ENCODE measurements around the gene SF1. TPM values are rescaled to one million over a fixed set of nuclear protein-coding genes. Genes with fewer than 3 reads are reported as not detected.
A peak's percentile ranks its signal among the peaks of the same experiment; 100 is the strongest.

The SF1 gene
- total RNA-seq, 1 donor from 2014 or later = 450 TPM

DNA sequence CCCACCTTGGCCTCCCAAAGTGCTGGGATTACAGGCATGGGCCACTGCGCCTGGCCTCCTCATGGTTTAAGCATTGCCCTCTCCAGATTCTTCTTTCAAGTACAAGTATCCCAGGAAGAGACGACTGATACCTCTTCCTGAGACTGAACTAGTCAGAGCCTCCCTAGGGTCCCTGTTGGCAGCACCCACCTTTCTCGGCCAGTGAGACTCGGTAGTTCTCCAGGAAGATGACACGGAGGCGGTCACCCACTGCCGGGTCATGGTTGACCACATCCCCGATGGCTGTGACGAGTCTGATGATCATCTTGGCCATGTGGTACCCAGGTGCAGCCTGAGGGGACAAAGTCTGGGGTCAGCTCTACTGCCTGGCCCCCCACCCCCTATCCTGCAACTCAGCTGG, 27.2 kb downstream of the SF1 start:
- Mint-ChIP-seq H3K4me3 (no peak overlapping the region), H3K9me3 (no peaks in the 10 kb centered on the region), H3K4me1 (ENCODE audit: unreplicated experiment) (peaks cover 9% of the 10 kb centered on the region), H3K36me3 (no peaks in the 10 kb centered on the region), H3K27me3 (peaks cover 16% of the 10 kb centered on the region), H3K27ac (no peak overlapping the region)
- DNase-seq (ENCODE audit: extremely low spot score, unreplicated experiment) = no peak
- TF ChIP-seq, protein P1, sequence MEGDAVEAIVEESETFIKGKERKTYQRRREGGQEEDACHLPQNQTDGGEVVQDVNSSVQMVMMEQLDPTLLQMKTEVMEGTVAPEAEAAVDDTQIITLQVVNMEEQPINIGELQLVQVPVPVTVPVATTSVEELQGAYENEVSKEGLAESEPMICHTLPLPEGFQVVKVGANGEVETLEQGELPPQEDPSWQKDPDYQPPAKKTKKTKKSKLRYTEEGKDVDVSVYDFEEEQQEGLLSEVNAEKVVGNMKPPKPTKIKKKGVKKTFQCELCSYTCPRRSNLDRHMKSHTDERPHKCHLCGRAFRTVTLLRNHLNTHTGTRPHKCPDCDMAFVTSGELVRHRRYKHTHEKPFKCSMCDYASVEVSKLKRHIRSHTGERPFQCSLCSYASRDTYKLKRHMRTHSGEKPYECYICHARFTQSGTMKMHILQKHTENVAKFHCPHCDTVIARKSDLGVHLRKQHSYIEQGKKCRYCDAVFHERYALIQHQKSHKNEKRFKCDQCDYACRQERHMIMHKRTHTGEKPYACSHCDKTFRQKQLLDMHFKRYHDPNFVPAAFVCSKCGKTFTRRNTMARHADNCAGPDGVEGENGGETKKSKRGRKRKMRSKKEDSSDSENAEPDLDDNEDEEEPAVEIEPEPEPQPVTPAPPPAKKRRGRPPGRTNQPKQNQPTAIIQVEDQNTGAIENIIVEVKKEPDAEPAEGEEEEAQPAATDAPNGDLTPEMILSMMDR (conservative IDR thresholded peaks at IDR 0.05) = no peak

DNA sequence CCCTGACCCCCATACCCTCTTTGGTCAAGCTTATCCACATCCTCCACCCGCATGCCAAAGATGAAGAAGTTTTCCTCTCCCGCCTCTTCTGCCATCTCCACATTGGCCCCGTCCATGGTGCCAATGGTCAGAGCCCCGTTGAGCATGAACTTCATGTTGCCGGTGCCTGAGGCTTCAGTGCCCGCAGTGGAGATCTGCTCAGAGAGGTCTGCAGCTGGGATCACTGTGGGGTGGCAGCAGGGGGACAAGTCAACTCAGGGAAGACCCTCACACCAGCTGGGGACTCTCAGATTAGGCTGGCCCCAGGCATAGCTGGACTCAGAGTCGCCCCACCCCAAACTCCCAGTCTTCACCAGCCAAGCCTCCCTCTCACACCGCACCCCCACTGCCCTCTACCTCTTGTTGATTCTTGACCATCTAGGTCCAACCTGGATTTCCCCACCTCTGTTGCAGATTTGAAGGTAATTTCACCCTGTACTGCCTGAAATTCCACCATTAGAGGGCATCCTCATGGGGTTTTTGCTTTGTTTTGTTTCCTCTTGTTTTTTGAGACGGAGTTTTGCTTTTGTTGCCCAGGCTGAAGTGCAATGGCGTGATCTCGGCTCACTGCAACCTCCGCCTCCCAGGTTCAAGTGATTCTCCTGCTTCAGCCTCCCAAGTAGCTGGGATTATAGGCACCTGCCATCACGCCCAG, 27.8 kb downstream of the SF1 start:
- peaks cover 19% of the 10 kb centered on the region for H3K27me3 Mint-ChIP-seq
- H3K4me3 Mint-ChIP-seq = no peak overlapping the region
- no peaks in the 10 kb centered on the region for H3K9me3 Mint-ChIP-seq
- TF ChIP-seq, protein P1 (conservative IDR thresholded peaks at IDR 0.05) = no peak
- peaks cover 9% of the 10 kb centered on the region for H3K4me1 Mint-ChIP-seq (ENCODE audit: unreplicated experiment)
- no peak for DNase-seq (ENCODE audit: extremely low spot score, unreplicated experiment)
- H3K27ac Mint-ChIP-seq = no peak overlapping the region
- H3K36me3 Mint-ChIP-seq = no peaks in the 10 kb centered on the region

DNA sequence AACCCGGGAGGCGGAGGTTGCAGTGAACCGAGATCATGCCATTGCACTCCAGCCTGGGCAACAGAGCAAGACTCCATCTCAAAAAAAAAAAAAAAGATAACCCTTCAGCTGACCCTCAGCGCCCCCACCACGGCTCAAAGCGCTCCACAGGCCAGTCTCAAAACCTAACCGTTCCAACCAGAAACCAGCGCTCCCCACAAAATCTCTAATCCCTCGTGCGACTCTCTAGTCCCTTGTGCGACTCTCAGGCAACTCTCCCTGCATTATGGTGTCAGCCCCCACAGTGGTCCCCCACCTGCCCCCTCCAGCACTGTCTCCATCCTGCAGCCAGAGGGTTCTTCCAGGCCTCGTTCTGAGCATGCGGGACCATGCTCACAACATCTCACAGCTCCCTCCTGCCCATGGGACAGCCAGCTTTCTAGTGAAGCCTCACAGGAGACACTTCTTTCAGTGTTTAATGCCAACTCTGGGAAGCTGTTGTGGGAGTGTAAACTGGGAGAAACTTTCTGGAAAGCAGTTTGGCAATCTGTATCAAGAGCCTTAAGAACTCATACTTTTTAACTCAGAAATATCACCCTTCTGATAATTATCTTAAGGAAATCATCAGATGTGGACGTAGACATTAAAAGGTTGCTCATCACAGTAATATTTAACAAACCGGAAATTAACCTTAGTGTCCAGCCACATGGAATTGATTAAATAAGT, 30.2 kb downstream of the SF1 start:
- no peaks in the 10 kb centered on the region for H3K36me3 Mint-ChIP-seq
- no peaks in the 10 kb centered on the region for H3K9me3 Mint-ChIP-seq
- peaks cover 15% of the 10 kb centered on the region for H3K4me1 Mint-ChIP-seq (ENCODE audit: unreplicated experiment)
- TF ChIP-seq, protein P1 (conservative IDR thresholded peaks at IDR 0.05) = no peak
- no peak overlapping the region for H3K27ac Mint-ChIP-seq
- H3K4me3 Mint-ChIP-seq = peak overlapping the region; percentile 77
- H3K27me3 Mint-ChIP-seq = peaks cover 33% of the 10 kb centered on the region
- DNase-seq (ENCODE audit: extremely low spot score, unreplicated experiment) = no peak

- TF ChIP-seq, protein P1 (conservative IDR thresholded peaks at IDR 0.05) = no peak
- H3K36me3 Mint-ChIP-seq = no peaks in the 10 kb centered on the region
- H3K27me3 Mint-ChIP-seq = peaks cover 43% of the 10 kb centered on the region
- no peak overlapping the region for H3K27ac Mint-ChIP-seq
- peaks cover 11% of the 10 kb centered on the region for H3K4me1 Mint-ChIP-seq (ENCODE audit: unreplicated experiment)
- no peaks in the 10 kb centered on the region for H3K9me3 Mint-ChIP-seq
- no peak for DNase-seq (ENCODE audit: extremely low spot score, unreplicated experiment)
- H3K4me3 Mint-ChIP-seq = peak overlapping the region; percentile 64
Measured at GRCh38 chr11:64746486-64746885, 31.9 kb downstream of the SF1 start.

GRCh38 chr11:64745521-64746328, 32.6 kb downstream of the SF1 start:
- no peaks in the 10 kb centered on the region for H3K36me3 Mint-ChIP-seq
- H3K9me3 Mint-ChIP-seq = no peaks in the 10 kb centered on the region
- H3K4me3 Mint-ChIP-seq = peak overlapping the region; percentile 78
- peaks cover 50% of the 10 kb centered on the region for H3K27me3 Mint-ChIP-seq
- no peak overlapping the region for H3K27ac Mint-ChIP-seq
- TF ChIP-seq, protein P1 (conservative IDR thresholded peaks at IDR 0.05) = no peak
- no peak for DNase-seq (ENCODE audit: extremely low spot score, unreplicated experiment)
- H3K4me1 Mint-ChIP-seq (ENCODE audit: unreplicated experiment) = peaks cover 11% of the 10 kb centered on the region

Measured in type B pancreatic cell (in vitro differentiated cells).